ENCODE data around the gene NMNAT3.

Gene NMNAT3

DNA sequence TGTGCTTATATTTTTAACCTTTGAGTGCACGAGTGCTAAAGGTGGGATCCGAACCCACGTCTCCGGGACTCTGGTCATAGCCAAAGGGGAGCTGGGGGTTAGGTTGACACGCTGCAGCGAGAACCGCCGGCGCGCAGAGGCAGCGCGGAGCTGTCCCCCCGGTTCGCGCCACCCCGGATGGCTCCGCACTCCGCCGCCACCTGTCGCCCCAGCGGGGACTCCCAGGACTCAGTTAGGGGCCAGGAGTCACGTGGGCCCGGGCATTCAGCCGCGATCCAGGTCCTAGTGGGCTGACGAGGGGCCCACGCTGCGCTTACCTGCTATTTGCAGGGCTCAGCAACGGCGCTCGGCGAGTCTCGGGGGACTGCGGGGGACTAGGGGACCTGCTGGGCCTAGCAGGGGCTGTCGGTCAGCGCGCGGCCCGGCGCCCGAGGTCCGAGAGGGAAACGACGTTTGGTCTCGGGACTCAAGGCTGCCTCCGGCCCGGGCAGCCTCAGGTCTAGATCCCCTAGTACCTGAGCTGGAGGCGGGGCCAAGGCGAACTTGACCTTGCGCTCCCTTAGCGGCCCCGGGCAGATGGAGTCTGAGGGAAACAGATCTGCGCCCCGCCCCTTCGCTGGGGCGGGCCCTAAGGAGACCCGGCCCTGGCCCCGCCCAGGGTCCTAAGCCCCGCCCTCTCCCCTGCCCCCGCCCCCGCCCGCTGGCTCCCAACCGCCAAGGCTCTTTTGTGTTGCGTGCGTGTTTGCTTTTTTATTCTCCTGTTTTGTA, at the start of gene NMNAT3:
NMNAT3 (minus strand) TSS at position 585 of the 768 bp plus-strand sequence. CDS start 50,248 bp downstream, outside the sequence.
- peak in 1 of 2 experiments; percentile 35 for DNase-seq

DNA sequence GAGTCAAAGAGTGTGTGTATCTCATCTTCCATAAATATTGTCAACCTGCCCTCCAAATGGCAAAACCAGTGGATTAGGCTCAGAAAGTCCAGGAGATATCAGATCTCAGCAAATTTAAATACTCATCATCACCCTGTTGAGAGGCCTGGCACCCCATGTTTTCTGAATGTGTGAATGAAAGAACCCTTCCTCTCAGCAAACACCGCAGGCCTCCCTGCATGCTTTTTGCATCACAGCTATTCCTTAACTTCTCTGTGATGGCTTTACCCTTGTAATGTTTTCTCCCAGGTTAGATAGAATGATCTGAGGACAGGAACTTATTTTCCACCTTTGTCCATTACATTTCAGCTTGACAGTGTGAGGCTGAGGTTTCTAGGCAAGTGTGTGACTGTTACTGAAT, 43.6 kb upstream of the NMNAT3 start:
- DNase-seq, result no peak

DNA sequence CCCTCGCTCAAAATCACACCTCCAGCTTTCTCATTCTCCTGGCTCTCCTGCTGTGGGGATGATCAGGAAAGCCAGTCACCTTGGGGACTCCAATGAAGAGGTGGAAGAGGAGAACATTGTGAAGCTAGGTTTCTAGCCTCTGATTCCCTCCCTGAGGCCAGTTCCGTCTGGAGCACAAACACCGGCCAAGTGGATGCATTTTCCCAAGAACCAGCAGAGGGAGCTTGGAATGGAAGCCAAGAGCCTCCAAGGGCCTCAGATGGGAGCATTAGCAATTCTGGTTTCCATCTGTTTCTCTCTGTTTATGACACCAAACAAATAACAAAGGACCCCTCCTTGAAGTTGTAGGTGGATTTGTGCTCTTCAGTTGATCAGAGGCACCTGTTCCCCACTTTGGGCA, 40.6 kb upstream of the NMNAT3 start:
- DNase-seq, result no peak

DNA sequence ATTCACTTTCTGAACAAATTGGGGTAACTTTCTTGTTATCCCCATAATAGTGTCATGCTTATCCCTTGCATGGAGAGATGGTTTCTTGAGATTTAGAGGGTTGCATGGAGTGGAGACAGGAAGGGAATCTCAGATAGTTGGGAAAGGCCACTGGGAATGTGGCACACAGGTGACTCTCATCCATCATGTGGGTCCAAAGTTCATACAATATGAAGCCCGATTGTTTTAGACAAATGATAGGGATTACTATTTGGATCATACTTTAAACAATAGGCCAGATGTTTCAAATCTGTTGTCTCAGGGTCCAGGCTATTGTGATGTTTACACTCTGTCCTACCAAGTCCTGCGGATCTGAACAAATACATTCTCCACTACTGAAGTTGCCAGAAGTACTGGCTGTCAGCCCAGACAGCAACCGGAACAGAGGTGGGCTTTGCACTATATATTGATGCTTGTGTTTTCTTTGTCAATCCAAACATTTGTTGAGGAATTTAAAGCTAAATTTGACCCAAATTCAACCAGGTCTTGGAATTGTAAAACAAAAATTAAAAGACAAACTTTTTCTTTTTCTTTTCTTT, 39.2 kb upstream of the NMNAT3 start:
- DNase-seq, result no peak

DNA sequence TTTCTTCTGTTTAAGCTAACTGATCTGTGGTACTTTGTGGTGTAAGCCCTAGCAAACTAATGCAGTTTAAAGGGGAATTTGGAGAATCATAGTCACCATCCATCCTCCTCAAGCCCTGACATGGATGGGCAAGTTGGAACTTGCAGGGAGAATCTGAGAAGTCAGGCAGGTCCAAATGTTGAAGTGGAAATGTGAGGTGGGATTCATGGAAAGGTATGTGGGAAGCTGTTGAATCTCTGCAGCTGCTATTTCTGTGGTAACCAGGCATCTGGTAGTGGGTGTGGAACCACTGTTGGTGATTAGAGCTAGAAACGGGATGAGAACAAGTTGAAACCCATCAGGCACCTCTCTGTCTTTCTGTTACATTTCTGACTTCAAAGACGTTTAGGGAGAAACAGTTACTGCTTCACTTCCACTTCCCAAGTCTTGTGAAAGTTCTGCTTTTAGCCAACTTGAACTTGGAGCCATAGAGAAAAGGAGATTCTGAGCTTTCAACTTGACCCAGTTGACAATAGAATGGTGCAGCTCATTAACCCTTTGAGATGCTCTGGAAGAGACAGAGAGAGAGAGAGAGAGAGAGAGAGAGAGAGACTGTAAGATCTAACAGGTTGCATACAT, 38.1 kb upstream of the NMNAT3 start:
- no peak for DNase-seq

DNA sequence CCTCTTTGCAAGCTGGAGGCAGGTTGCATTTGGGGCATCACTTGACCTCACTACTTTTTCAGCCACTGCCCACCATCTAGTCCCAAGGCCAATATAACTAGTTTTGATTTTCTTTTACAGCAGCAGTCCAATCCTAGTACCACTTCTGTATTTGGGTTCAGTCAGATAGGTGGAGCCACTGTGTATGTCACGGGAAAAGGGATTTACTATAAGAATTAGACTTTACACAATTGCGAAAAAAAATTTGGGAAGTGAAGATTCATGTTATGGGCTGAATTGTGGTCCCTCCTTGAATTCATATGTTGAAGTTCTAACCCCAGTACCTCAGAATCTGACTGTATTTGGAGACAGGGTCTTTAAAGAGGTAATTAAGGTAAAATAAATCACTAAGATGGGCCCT, 37.4 kb upstream of the NMNAT3 start:
- no peak for DNase-seq

DNA sequence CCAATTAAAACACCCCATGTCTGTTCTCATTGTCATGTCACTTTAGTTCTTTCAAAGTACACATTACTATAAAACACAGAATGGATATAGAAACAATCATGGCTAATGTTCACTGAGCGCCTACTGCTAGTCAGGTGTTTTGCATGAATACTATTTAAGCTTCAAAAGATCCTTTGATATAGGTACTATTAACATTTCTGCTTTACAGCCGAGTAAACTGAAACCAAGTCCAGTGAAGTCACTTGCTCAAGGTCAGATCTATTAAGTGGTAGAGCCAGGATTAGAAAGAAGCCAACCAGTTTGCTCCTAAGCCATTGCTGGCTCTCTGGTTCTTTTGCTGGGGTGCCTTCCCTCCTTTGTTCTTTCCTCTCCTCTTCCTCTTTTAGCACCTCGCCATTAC, 32.4 kb upstream of the NMNAT3 start:
- DNase-seq, result no peak

DNA sequence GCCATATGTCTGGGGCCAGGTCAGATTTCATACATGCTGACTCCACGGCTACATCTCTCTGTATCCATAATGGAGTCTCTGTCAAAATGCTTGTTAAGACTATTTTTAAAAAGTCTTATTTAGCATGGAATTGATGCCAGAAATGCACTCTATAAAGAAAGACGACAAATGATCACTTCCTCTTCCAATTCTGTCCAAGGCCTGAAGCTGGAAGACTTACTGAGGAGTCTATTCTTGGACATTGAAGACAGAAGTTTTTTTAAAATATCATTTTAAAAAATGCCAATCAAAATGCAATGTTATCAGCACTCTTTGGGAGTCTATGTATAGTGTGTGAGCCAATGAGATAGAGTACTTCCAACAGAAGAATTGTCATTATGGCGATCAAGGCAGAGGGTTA, 27.9 kb upstream of the NMNAT3 start:
- no peak for DNase-seq

DNA sequence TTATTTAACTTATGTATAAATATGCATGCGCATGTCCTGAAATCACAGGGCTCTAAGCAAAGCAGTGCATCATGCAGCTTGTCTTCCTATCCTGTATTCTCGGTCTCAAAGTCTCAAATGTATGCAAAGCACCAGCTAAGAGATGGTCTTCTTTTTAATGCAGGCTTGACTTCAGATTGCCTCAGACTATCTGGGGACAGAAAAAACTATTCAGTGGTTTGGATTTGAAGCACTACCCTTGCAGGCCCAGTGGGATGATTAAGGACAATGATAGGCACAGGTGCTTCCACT, 18.5 kb upstream of the NMNAT3 start:
- DNase-seq, result no peak

DNA sequence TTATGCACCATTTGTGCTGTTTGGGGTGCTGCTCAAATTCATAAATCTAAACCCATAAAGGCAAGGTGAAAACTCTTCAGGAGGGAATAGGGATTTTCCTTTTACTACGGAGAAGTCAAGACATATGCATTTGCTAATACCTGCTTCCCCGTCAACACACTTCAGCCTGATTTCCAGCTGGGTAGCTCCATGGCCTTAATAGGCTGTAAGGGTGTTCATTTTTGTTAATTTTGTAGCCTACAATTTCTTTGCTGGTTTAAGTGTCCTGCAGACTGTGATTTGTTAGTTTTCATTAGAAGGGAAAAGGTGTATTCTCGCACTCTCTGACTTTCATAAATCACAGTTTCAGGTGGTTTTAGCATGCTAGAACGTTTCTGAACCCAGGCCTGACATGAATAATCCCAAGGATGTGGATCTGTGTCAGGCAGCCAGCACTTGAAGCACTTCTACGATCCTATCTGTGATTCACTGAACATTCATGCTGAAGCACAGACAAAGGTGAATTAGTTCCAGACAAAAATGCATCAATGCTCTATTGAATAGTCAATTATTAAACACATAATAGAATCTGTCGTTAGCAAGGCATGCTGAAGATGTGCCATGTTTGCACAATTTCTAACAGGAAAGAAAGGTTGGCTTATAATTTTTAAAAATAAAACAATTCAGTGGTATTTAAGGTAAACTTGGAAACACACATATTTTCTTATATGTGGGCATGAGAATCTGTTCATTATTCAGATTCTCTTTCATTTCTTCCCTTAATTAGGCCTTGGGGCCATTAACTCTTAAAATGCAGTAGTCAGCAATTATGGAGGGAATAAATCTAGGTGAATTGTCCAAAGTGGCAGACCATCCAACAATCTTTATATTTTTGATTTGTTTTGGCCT, 17.9 kb upstream of the NMNAT3 start:
- DNase-seq, result no peak

DNA sequence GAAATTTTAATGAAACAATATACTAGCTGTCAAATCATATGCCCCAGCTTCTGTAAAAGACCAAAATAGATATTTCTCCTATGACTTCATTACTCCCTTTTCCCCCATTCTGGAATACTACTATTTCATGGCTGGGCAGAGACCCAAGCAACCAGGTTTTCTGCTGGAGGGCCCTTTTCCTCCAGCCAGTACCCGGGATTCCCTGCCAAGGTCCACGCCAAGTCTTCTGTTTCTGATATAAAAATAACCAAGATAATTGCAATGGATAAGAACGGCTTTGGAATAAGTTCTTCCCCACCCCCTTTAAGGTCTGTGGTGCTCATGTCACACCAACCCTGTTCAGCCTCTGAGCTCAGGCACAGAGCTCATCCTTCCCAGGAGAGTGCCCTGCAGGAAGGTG, 17.2 kb upstream of the NMNAT3 start:
- no peak for DNase-seq

DNA sequence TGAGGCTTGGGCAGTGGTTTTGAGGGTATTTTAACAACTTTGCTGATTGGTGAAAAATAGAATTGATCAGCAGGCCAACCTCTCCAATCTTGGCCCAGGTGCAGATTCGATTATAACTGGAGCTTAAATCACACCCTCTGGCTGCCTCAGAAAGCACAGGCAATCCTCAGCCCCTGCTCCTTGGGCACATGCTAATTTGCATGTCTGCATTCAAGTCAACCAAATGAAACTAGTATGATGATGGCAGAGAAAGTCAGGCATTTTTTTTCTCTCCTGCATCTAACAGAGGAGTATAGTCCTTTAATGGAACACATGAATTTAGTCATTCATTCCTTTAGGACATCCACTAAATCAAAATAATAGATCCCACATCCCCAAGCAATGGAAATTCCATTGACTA, 16.8 kb upstream of the NMNAT3 start:
- DNase-seq, result no peak

DNA sequence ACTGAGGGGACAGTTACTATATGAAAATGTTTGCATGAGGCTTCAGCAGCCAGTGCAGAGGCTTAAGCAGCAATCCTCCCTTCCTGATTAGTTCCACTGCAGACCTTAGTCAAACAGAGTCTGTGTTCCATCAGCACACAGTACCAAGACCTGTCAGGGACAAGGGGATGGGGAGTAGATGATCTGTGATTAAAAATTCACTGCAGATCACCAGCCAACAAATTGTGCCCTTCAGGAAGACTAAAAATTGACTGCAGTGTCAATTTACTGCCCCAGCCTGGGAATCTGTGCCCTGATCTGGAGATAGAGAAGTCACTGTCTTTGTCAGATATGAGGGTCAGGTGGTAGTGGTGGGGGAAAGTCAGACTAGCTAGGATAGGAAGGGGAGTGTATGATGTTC, 13.8 kb upstream of the NMNAT3 start:
- DNase-seq, result no peak

DNA sequence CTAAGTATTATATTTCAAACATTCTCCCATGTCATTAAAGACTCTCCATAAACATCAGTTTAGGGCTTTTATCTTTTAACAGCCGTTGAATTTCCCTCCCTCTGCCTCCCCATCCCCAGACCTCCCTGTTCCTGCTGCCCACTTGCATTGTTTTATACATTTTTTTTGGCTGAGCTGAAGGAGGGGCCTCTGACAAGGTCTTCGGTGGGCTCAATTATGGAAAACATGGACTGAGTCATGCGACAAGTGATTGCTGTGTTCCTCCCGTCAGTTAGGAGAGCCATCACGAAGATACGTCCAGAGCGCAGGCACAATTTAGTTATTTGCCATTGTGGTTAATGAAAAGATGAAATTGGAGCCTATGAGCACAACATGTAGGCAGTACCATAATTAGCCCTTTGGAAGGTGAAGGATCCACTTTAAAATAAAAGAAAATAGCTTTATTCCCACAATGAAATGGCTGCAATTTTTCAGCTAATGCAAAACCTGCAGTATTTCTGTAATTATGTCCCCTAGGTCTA, 12.0 kb upstream of the NMNAT3 start:
- no peak for DNase-seq

DNA sequence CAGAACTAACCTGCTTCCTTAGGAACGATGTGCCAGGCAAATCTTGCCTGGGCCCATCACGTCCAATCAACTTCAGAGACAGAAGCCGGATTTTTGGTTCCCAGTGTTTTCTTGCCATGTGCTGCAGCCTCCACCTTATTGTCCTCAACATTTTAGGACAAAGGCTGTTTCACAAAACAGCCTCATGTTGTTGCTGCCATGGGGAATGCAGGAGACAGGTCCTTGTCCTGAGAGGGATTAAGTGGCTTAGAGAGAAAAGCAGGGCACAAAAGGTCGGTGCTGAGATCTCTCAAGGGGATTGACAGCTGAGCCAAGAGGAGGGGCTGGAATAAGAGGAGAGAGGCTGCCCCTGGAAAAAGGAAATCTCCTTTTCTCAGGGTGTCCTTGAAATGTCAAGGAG, 11.3 kb upstream of the NMNAT3 start:
- DNase-seq, result no peak

DNA sequence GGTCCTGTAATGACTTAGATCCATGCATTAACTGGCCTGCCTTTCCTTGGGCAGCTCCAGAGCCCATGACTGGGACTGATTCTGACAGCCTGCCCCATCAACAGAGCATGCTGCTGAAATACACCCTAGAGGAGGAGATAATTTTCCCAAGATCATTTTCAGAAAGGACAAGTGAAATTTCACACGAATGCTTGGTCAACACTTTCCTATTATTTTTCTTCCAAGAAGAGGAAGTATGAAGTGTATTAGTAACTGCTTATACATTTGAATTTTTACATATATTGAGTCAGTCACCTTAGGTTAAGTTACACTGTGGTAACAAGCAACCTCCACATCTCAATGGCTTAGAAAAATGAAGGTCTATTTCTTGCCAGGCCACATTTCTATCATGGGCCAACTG, 9.7 kb upstream of the NMNAT3 start:
- DNase-seq, result no peak

DNA sequence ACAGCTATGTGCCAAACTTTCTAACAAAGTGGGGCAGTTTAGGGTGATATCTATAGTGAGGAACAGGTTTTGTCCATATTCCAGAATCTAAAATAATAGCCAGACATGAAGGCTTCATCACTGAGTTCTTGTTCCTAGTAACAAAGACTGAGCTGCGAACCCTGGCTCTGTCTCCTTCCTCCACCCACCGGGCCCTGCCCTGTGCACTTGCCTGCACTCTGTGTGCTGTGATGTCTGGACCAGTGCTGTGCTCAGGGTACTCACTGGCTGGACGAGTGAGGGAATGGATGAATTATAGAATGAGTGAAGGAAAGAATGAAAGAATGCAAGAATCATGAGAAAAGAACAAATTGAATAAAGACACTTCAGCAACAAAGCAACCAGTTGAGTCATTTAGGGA, 8.9 kb upstream of the NMNAT3 start:
- DNase-seq, result no peak

DNA sequence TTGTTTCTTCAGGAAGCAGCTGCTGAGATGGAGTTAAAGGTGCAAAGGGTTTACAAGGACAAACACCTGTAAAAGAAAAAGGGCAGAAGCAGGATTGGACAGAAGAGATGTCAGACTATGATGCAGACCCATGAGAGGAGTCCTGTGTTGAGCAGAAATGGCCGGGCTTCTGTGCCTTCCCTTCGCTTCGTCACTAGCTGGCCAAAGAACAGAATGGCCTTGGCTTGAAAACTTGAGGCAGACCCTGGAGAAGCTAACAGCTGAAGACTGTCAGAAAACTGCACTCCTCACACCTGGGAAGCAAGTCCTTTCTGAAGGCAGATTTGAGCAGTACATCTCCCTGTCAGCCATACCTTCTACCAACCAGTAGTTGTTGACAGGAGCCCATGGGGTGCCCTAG, 8.4 kb upstream of the NMNAT3 start:
- DNase-seq, result no peak

DNA sequence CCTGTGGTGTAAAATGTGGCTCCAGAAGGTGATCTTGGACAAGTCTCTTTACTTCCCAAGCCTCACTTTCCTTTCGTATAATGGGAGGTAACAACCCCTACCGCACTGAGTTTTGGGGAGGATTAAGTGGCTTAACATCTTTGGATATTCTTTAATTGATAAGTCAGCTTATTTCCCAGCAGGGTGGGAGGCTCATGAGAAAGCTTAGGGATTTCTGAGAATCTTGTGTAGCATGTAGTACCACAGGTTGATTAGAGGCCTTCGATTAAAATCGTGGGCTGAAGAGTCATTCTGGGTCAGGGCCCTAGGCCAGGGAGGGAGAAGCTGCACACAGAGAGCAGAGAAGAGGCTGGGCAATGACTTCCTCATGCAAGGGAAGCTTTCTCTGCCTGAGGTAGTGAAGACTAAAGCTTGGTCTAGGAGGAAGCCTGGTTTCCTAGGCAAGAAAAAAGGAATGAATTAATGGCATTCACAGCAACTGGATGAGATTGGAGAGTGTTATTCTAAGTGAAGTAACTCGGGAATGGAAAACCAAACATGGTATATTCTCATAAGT, 1.5 kb upstream of the NMNAT3 start:
- DNase-seq, result no peak

DNA sequence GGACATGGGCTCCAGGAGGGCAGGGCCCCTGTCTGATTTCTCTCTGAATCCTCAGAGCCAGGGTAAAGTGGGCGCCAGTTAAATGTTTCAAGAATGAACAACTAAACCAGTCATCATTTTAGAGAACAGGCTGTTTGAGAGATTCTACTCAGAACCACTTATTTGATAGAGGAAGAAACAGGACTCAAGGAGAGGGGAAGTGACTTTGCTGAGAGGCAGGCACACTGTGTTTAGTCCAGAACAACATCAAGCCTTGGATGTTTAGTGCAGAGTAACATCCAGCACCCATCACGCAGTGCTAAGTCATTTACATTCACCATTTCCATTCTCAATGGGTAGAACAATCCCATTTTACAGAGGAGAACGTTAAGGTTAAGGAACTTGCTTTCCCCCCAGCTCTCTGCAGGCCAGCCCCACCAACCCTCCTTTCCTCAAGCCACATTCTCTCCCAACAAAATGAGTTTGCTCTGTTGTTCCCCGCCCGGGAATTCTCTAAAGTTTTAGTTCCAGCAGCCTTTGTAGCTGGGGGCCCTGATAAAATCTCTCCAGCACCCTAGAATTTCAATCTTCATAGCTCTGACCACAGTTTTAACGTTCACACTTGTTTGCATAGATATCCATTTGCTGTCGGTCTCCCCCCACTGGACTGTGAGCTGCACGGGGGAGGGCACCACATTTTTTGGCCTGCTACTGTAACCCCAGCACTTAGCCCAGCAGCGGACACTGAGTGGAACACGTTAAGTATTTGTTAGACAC, 962 bp downstream of the NMNAT3 start:
- DNase-seq, result no peak

DNA sequence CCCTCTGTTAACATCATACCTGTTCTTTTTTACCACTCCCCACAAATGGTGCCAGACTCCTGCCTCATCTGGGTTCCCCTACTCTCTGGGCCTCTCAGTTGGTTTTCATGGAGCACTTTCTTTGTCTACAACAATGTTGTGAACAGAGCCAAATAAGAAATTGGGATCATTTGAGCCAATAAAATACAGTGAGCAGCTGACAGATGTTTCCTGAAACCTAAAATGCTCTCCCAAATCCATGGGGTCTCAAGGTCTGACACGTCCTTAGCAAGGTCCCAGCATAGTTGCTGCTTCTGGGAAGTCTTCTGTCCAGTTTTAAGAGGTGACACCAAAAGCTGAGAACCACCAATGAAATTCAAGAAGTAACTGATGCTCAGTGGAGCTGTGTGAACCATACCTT, 1.7 kb downstream of the NMNAT3 start:
- no peak for DNase-seq

DNA sequence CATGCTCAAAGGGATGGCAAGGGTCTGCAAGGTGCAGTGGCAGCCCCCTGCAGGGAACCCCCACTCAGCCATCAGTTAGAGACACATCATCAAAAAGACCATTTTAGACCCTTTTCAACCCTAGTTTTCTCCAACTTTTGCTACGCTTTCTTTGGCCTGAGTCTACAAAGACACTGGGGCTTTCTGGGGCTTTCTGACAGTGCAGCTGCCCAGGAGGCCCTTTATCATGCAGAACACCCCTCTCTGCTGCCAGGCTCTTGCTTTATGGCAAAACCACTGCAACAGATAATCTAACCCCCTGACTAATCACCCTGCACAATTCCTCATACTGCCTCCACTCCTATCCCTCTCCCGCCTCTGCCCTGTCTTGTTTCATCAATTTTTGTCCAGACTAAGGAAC, 2.4 kb downstream of the NMNAT3 start:
- no peak for DNase-seq

Data from cerebellar nuclear complex (tissue), 1 donor.